ENCODE measurements around the gene MS4A7. TPM values are rescaled to one million over a fixed set of nuclear protein-coding genes. Genes with fewer than 3 reads are reported as not detected.

MS4A7 gene
- polyA plus RNA-seq, 1 of the 3 experiments (the other 2 are of a cell fraction) = not detected

- H3K4me1 ChIP-seq (ENCODE audit: control insufficient read depth in 1 of 2, insufficient read depth in 2 of 2, low read depth in 1 of 2, low read length in 1 of 2) = no peaks in the 10 kb centered on the region
- H4K20me1 ChIP-seq (ENCODE audit: insufficient read depth) = no peaks in the 10 kb centered on the region
- peaks cover 10% of the 10 kb centered on the region; the same call in 1 of the 2 replicates for H3K27me3 ChIP-seq (ENCODE audit: insufficient read depth)
- DNase-seq = no peak
- POLR2A ChIA-PET = no interaction called here
- 6% methylated on average over 3 of the region's 3 CpGs for WGBS (ENCODE audit: low lambda C conversion rate)
- H3K9ac ChIP-seq = no peak overlapping the region
- H3F3A ChIP-seq (replicated peaks; ENCODE audit: insufficient read depth) = no peaks in the 10 kb centered on the region
- H3K9me3 ChIP-seq = no peaks in the 10 kb centered on the region
- TF ChIP-seq USF2 (IDR thresholded peaks at IDR 0.05; ENCODE audit: borderline replicate concordance, low read depth, low read length) = no peak
- TF ChIP-seq SIN3A (IDR thresholded peaks at IDR 0.05; ENCODE audit: borderline replicate concordance, low read depth, low read length) = no peak
- TF ChIP-seq YY1 (IDR thresholded peaks at IDR 0.05; ENCODE audit: low read depth) = no peak
- no peak for TF ChIP-seq MXI1 (IDR thresholded peaks at IDR 0.05; ENCODE audit: low read depth, low read length)
- TF ChIP-seq TCF12 (IDR thresholded peaks at IDR 0.05) = no peak
- no peak for TF ChIP-seq EP300 (IDR thresholded peaks at IDR 0.05; ENCODE audit: borderline replicate concordance in 1 of 2, low read depth in 1 of 2, low read length in 1 of 2)
- H2AFZ ChIP-seq (ENCODE audit: low read depth) = no peak overlapping the region
- H3K9me2 ChIP-seq = no peaks in the 10 kb centered on the region
- H3K36me3 ChIP-seq (replicated peaks in 1 of 2; ENCODE audit: control insufficient read depth in 1 of 2, insufficient read depth in 2 of 2, low read length in 1 of 2) = no peaks in the 10 kb centered on the region
- H3K27ac ChIP-seq (ENCODE audit: low read depth in 2 of 2, low read length in 1 of 2) = no peak overlapping the region
- H3K79me2 ChIP-seq (ENCODE audit: insufficient read depth) = no peaks in the 10 kb centered on the region
- no peak overlapping the region for H3K4me3 ChIP-seq (ENCODE audit: low read depth in 2 of 2, low read length in 1 of 2)
- CTCF ChIA-PET = interaction anchor here (3.1 kb wide), 1 partner anchor 8 kb away, joined by 18 read pairs; no protein-coding TSS in a partner anchor
- H3K4me2 ChIP-seq = no peak overlapping the region
Measured at GRCh38 chr11:60371386-60371785, 6.9 kb upstream of the MS4A7 start.

- POLR2A ChIA-PET = no interaction called here
- CTCF ChIA-PET = interaction anchor here (3.1 kb wide), 1 partner anchor 9 kb away, joined by 18 read pairs; no protein-coding TSS in a partner anchor
- H3K4me3 ChIP-seq (ENCODE audit: low read depth in 2 of 2, low read length in 1 of 2) = no peak overlapping the region
- H3K9me2 ChIP-seq = no peaks in the 10 kb centered on the region
- no peaks in the 10 kb centered on the region for H4K20me1 ChIP-seq (ENCODE audit: insufficient read depth)
- H2AFZ ChIP-seq (ENCODE audit: low read depth) = no peak overlapping the region
- no peak overlapping the region for H3K9ac ChIP-seq
- H3K4me2 ChIP-seq = no peak overlapping the region
- H3K79me2 ChIP-seq (ENCODE audit: insufficient read depth) = no peaks in the 10 kb centered on the region
- 0% methylated on average over 1 of the region's 1 CpG for WGBS (ENCODE audit: low lambda C conversion rate)
- H3K9me3 ChIP-seq = no peaks in the 10 kb centered on the region
- H3F3A ChIP-seq (replicated peaks; ENCODE audit: insufficient read depth) = no peaks in the 10 kb centered on the region
- DNase-seq = no peak
- H3K27ac ChIP-seq (ENCODE audit: low read depth in 2 of 2, low read length in 1 of 2) = no peak overlapping the region
- TF ChIP-seq MEF2A (IDR thresholded peaks at IDR 0.05; ENCODE audit: borderline replicate concordance, low read depth) = no peak
- H3K4me1 ChIP-seq (ENCODE audit: control insufficient read depth in 1 of 2, insufficient read depth in 2 of 2, low read depth in 1 of 2, low read length in 1 of 2) = no peaks in the 10 kb centered on the region
- H3K36me3 ChIP-seq (replicated peaks in 1 of 2; ENCODE audit: control insufficient read depth in 1 of 2, insufficient read depth in 2 of 2, low read length in 1 of 2) = no peaks in the 10 kb centered on the region
- H3K27me3 ChIP-seq (ENCODE audit: insufficient read depth) = peaks cover 10% of the 10 kb centered on the region; the same call in 1 of the 2 replicates
Measured at GRCh38 chr11:60371854-60372253, 6.5 kb upstream of the MS4A7 start.

DNA sequence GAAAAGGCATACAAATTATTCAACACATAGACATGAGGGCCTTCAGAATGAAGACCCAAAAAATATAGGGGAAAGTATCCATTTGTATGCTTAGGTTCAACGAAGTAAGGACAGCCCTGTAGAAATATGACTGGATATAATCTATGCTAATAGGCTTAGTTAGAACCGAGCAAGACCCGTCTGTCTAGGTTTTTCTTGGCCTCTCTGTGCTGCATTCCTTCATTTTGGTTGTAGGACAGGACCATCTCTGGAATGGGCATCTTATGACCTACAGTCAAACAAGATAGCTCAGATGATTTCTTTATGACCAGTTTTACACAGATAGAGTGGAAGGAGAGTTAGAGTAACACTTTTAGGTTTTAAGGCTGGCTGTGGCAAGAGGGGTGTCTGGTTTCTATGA, 5.6 kb upstream of the MS4A7 start:
- Histone ChIP-seq H3K79me2 (ENCODE audit: insufficient read depth) (no peaks in the 10 kb centered on the region), H3K36me3 (replicated peaks in 1 of 2; ENCODE audit: control insufficient read depth in 1 of 2, insufficient read depth in 2 of 2, low read length in 1 of 2) (no peaks in the 10 kb centered on the region), H3K9ac (no peak overlapping the region), H2AFZ (ENCODE audit: low read depth) (no peak overlapping the region), H3F3A (replicated peaks; ENCODE audit: insufficient read depth) (no peaks in the 10 kb centered on the region), H3K9me3 (no peaks in the 10 kb centered on the region), H4K20me1 (ENCODE audit: insufficient read depth) (no peaks in the 10 kb centered on the region), H3K4me3 (ENCODE audit: low read depth in 2 of 2, low read length in 1 of 2) (no peak overlapping the region), H3K27ac (ENCODE audit: low read depth in 2 of 2, low read length in 1 of 2) (no peak overlapping the region), H3K4me2 (no peak overlapping the region), H3K27me3 (ENCODE audit: insufficient read depth) (peaks cover 8% of the 10 kb centered on the region; the same call in 1 of the 2 replicates), H3K4me1 (ENCODE audit: control insufficient read depth in 1 of 2, insufficient read depth in 2 of 2, low read depth in 1 of 2, low read length in 1 of 2) (no peaks in the 10 kb centered on the region), H3K9me2 (no peaks in the 10 kb centered on the region)
- 0% methylated on average over 3 of the region's 3 CpGs for WGBS (ENCODE audit: low lambda C conversion rate)
- CTCF ChIA-PET = interaction anchor here (1.0 to 3.1 kb wide), 3 partner anchors 9 to 246 kb away, joined by 3 to 18 read pairs (median 4); no protein-coding TSS in a partner anchor
- POLR2A ChIA-PET = no interaction called here
- no peak for DNase-seq
- TF ChIP-seq, protein P1, sequence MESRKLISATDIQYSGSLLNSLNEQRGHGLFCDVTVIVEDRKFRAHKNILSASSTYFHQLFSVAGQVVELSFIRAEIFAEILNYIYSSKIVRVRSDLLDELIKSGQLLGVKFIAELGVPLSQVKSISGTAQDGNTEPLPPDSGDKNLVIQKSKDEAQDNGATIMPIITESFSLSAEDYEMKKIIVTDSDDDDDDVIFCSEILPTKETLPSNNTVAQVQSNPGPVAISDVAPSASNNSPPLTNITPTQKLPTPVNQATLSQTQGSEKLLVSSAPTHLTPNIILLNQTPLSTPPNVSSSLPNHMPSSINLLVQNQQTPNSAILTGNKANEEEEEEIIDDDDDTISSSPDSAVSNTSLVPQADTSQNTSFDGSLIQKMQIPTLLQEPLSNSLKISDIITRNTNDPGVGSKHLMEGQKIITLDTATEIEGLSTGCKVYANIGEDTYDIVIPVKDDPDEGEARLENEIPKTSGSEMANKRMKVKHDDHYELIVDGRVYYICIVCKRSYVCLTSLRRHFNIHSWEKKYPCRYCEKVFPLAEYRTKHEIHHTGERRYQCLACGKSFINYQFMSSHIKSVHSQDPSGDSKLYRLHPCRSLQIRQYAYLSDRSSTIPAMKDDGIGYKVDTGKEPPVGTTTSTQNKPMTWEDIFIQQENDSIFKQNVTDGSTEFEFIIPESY (IDR thresholded peaks at IDR 0.05; ENCODE audit: borderline replicate concordance, low read depth) = no peak
- TF ChIP-seq FOSL2 (IDR thresholded peaks at IDR 0.05; ENCODE audit: borderline replicate concordance, low read depth) = no peak
- no peak for TF ChIP-seq PBX3 (IDR thresholded peaks at IDR 0.05)
- TF ChIP-seq POLR2AphosphoS5 (IDR thresholded peaks at IDR 0.05; ENCODE audit: low read depth, low read length) = no peak
- TF ChIP-seq CHD2 (IDR thresholded peaks at IDR 0.05; ENCODE audit: low read length, partially characterized antibody) = no peak
- no peak for TF ChIP-seq SMC3 (IDR thresholded peaks at IDR 0.05; ENCODE audit: low read depth, low read length)
- no peak for TF ChIP-seq GABPA (IDR thresholded peaks at IDR 0.05; ENCODE audit: low read depth)
- no peak for TF ChIP-seq MXI1 (IDR thresholded peaks at IDR 0.05; ENCODE audit: low read depth, low read length)
